IMR-90 (cell line): Measurements from ENCODE around the gene IFITM10. TPM values are rescaled to one million over a fixed set of nuclear protein-coding genes. Genes with fewer than 3 reads are reported as not detected.
A peak's percentile ranks its signal among the peaks of the same experiment; 100 is the strongest.

Experiments
- ATAC-seq: fragments of 200-7000 bp; cut with Tn5 transposase; 2 replicates; pipeline ENCODE4 v1.9.1; 2020; ENCODE audit warnings: low read depth, mild to moderate bottlenecking, moderate library complexity
- BruUV-seq: library from RNA; stranded (reverse); fragments of 400-500 nt; replicated peaks from 2 replicates; lab custom pipeline; 2021; lab: Mats Ljungman, UMichigan
- CTCF ChIA-PET: fragments of 300-600 bp; formaldehyde crosslinking; extraction: SDS; loops from one replicate; lab custom pipeline; 2021; ENCODE audit warnings: antibody characterized with exemption; lab: Yijun Ruan, JAX
- POLR2A ChIA-PET: fragments of 300-600 bp; sonication (Branson Sonifier 250); formaldehyde crosslinking; loops from one replicate; lab custom pipeline; 2022; ENCODE audit warnings: antibody characterized with exemption; ENCODE audit not compliant: unreplicated experiment; lab: Charles Lee
- DNase-seq: peaks from one replicate; pipeline ENCODE4 v3.0.0; 2013
- H2AFZ ChIP-seq: replicated peaks from 2 replicates; pipeline ENCODE3; 2013; ENCODE audit warnings: low read length, mild to moderate bottlenecking; ENCODE audit not compliant: poor library complexity
- H2AK5ac ChIP-seq: 2 replicates; pipeline ENCODE4 v1.6.1; 2013; ENCODE audit warnings: low read depth, low read length, inconsistent platforms
- H2AK9ac ChIP-seq: replicated peaks from 2 replicates; pipeline ENCODE3; 2013; ENCODE audit warnings: mild to moderate bottlenecking, low read depth, low read length, moderate library complexity; ENCODE audit not compliant: poor library complexity
- H2BK120ac ChIP-seq: 2 replicates; pipeline ENCODE4 v1.6.1; 2013; ENCODE audit warnings: low read depth, low read length, inconsistent platforms
- H2BK15ac ChIP-seq: 3 replicates; pipeline ENCODE4 v1.6.1; 2013; ENCODE audit warnings: low read depth, low read length, inconsistent platforms
- H2BK20ac ChIP-seq: 2 replicates; pipeline ENCODE4 v1.6.1; 2013; ENCODE audit warnings: low read depth, mild to moderate bottlenecking, inconsistent platforms, low read length, moderate library complexity
- H2BK5ac ChIP-seq: 2 replicates; pipeline ENCODE4 v1.6.1; 2013; ENCODE audit warnings: mild to moderate bottlenecking, low read depth, low read length, inconsistent platforms; ENCODE audit not compliant: poor library complexity, severe bottlenecking
- H3K14ac ChIP-seq: replicated peaks from 2 replicates; pipeline ENCODE4 v1.6.1; 2013; ENCODE audit warnings: low read depth, low read length, inconsistent platforms
- H3K18ac ChIP-seq: 2 replicates; pipeline ENCODE4 v1.6.1; 2013; ENCODE audit warnings: low read depth, low read length, control low read depth
- H3K23ac ChIP-seq: 2 replicates; pipeline ENCODE4 v1.6.1; 2013; ENCODE audit warnings: low read depth, low read length, inconsistent platforms
- H3K27ac ChIP-seq: 2 replicates; pipeline ENCODE4 v1.5.1; 2013; ENCODE audit warnings: mild to moderate bottlenecking, control low read depth, low read length; ENCODE audit not compliant: insufficient read depth
- H3K27me3 ChIP-seq: 2 replicates; pipeline ENCODE4 v1.6.1; 2013; ENCODE audit warnings: low read length; ENCODE audit not compliant: control insufficient read depth, insufficient read depth
- H3K36me3 ChIP-seq: 2 replicates; pipeline ENCODE4 v1.6.1; 2013; ENCODE audit warnings: low read length, mixed read lengths; ENCODE audit not compliant: control insufficient read depth, insufficient read depth
- H3K4ac ChIP-seq: 2 replicates; pipeline ENCODE4 v1.6.1; 2013; ENCODE audit warnings: low read depth, low read length, inconsistent platforms
- H3K4me1 ChIP-seq: 2 replicates; pipeline ENCODE4 v1.6.1; 2013; ENCODE audit warnings: low read length, mixed read lengths; ENCODE audit not compliant: control insufficient read depth, insufficient read depth
- H3K4me2 ChIP-seq: 2 replicates; pipeline ENCODE4 v1.6.1; 2013; ENCODE audit warnings: low read depth, mild to moderate bottlenecking, control low read depth, low read length, moderate library complexity
- H3K4me3 ChIP-seq: 2 replicates; pipeline ENCODE4 v1.5.1; 2013; ENCODE audit warnings: low read depth, mild to moderate bottlenecking, control low read depth, low read length, moderate library complexity; ENCODE audit not compliant: insufficient read depth
- H3K56ac ChIP-seq: 2 replicates; pipeline ENCODE4 v1.6.1; 2013; ENCODE audit warnings: low read length, inconsistent platforms; ENCODE audit not compliant: insufficient read depth; ENCODE audit errors: extremely low read depth
- H3K79me1 ChIP-seq, 2 experiments: 2 replicates each; pipeline ENCODE4 v1.6.1; 2013; ENCODE audit warnings: low read length in 2 of 2, inconsistent platforms in 1 of 2, low read depth in 1 of 2
- H3K9ac ChIP-seq: 2 replicates; pipeline ENCODE4 v1.6.1; 2013; ENCODE audit warnings: low read depth, low read length, control low read depth
- H3K9me1 ChIP-seq: 2 replicates; pipeline ENCODE4 v1.6.1; 2013; ENCODE audit warnings: low read length, inconsistent platforms; ENCODE audit not compliant: insufficient read depth
- H3K9me3 ChIP-seq: 2 replicates; pipeline ENCODE4 v1.6.1; 2013; ENCODE audit warnings: low read length; ENCODE audit not compliant: control insufficient read depth, insufficient read depth
- H4K20me1 ChIP-seq: 2 replicates; pipeline ENCODE4 v1.6.1; 2013; ENCODE audit warnings: low read length, inconsistent platforms; ENCODE audit not compliant: insufficient read depth
- H4K5ac ChIP-seq: 2 replicates; pipeline ENCODE4 v1.6.1; 2013; ENCODE audit warnings: mild to moderate bottlenecking, low read depth, low read length, control low read depth
- H4K8ac ChIP-seq, 2 experiments: 2 replicates each; pipeline ENCODE4 v1.6.1; 2013; ENCODE audit warnings: low read depth in 2 of 2, low read length in 2 of 2, control low read depth in 1 of 2, inconsistent platforms in 1 of 2
- H4K91ac ChIP-seq: 2 replicates; pipeline ENCODE4 v1.6.1; 2013; ENCODE audit warnings: low read depth, low read length, inconsistent platforms; ENCODE audit not compliant: insufficient read depth
- BHLHE40 ChIP-seq: fragments of 150-350 bp; IDR thresholded peaks from 2 replicates; pipeline ENCODE4 v1.6.1; 2016; ENCODE audit warnings: mild to moderate bottlenecking, low read depth, low read length
- CHD1 ChIP-seq: IDR thresholded peaks from 2 replicates; pipeline ENCODE4 v1.6.1; 2012; ENCODE audit warnings: low read depth, low read length, improper control_type of control experiment
- CTCF ChIP-seq: conservative IDR thresholded peaks from 2 replicates; pipeline ENCODE4 v1.5.1; 2012; ENCODE audit warnings: mild to moderate bottlenecking, low read depth, low read length, improper control_type of control experiment
- MAZ ChIP-seq: IDR thresholded peaks from 2 replicates; pipeline ENCODE4 v1.6.1; 2012; ENCODE audit warnings: low read depth, mild to moderate bottlenecking, low read length, improper control_type of control experiment, moderate library complexity, borderline replicate concordance
- MXI1 ChIP-seq: IDR thresholded peaks from 2 replicates; pipeline ENCODE4 v1.6.1; 2012; ENCODE audit warnings: low read depth, mild to moderate bottlenecking, low read length, moderate library complexity, borderline replicate concordance
- POLR2A ChIP-seq: IDR thresholded peaks from 2 replicates; pipeline ENCODE4 v1.6.1; 2012; ENCODE audit warnings: mild to moderate bottlenecking, low read depth, low read length
- RCOR1 ChIP-seq: IDR thresholded peaks from 2 replicates; pipeline ENCODE4 v1.6.1; 2012; ENCODE audit warnings: mild to moderate bottlenecking, low read length, improper control_type of control experiment; ENCODE audit not compliant: insufficient replicate concordance
- WGBS, 2 experiments: methylation state at CpG; one replicate each; pipeline versions ENCODE4 v1.1.5 to v1.1.7; 2013; ENCODE audit warnings: missing lambda C conversion rate in 2 of 2; ENCODE audit not compliant: insufficient read length in 1 of 2; ENCODE audit errors: extremely low coverage in 2 of 2; 5-methylcytosine and 5-hydroxymethylcytosine counted together
- dilution Hi-C: fragments of 300-500 bp; cut with HindIII; formaldehyde crosslinking; loops from one replicate; pipeline ENCODE4 v1.14.3; 2018; ENCODE audit warnings: low sequenced_read_pairs; ENCODE audit not compliant: unreplicated experiment
- in situ Hi-C: fragments of 300-500 bp; cut with MboI; formaldehyde crosslinking; loops from 3 replicates; pipeline ENCODE4 v1.14.3; 2019; ENCODE audit warnings: low sequenced_read_pairs, inconsistent platforms, mixed read lengths
- intact Hi-C: fragments of 100-400 bp; cut with micrococcal nuclease; formaldehyde crosslinking; loops from 2 replicates; pipeline ENCODE4 v1.10.0; 2022
- polyA plus RNA-seq, 3 experiments: library from polyadenylated mRNA; depleted of rRNA; stranded (reverse); fragments of >200 nt; gene quantifications; 2 replicates each; pipeline ENCODE4 v1.2.3, GENCODE V29; 2012; ENCODE audit warnings: low replicate concordance in 1 of 3
- total RNA-seq: library from RNA; depleted of rRNA; stranded (reverse); fragments of >200 nt; gene quantifications from 2 replicates; pipeline ENCODE4 v1.2.3, GENCODE V29; 2012
- TF ChIP-seq, protein P1 (sequence below): fragments of 150-350 bp; IDR thresholded peaks from 2 replicates; pipeline ENCODE4 v1.6.1; 2017; ENCODE audit warnings: mild to moderate bottlenecking, antibody characterized with exemption, low read length, low read depth
- TF ChIP-seq, protein P2 (sequence below): fragments of 150-350 bp; IDR thresholded peaks from 2 replicates; pipeline ENCODE4 v1.6.1; 2016; ENCODE audit warnings: low read depth, mild to moderate bottlenecking, low read length, moderate library complexity, borderline replicate concordance

Gene IFITM10
- total and polyA plus RNA-seq, 2 of the 4 experiments (the other 2 are of a cell fraction), result 0.15 to 0.18 TPM

DNA sequence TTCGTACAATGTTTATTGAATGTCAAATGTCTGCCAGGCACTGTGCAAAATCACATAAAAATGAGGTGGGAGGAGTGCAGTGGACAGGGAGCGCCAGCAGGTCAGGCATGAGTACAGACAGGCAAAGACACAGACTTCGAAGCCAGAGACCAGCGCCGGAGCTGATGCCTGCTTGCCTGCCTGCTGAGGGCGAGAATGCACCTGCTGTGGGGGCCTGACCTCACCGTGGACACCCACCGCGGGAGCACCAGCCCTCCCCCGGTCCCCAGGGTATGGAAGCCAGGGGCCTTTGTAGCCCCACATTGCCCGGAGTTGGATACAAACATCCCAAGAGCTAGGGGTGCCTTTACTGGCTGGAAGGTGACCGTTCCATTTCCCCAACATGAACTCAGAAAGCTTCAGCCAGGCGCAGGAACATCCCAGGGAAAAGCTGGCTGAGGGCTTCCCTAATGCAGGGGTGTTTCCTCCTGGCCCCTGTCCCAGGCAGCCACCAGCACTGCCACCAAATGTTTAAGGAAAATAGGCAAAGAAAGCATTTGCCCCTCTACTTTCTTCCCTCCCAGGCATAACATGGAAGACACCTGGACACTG is 17.9 kb downstream of the IFITM10 start:
- H2AFZ ChIP-seq, result peak overlapping the region; percentile 21
- H3K4me2 ChIP-seq, result no peak overlapping the region
- no peak overlapping the region for H3K18ac ChIP-seq
- no TSS peak for BruUV-seq
- CTCF ChIA-PET, result no interaction called here
- H3K79me1 ChIP-seq, result no peaks in the 10 kb centered on the region
- no peak overlapping the region for H2BK120ac ChIP-seq
- 7% methylated on average over 4 of the region's 13 CpGs; no CpG with 5 or more reads in 1 of the 2 experiments for WGBS, 2 experiments
- no peak overlapping the region for H2BK15ac ChIP-seq
- TF ChIP-seq, protein P1, sequence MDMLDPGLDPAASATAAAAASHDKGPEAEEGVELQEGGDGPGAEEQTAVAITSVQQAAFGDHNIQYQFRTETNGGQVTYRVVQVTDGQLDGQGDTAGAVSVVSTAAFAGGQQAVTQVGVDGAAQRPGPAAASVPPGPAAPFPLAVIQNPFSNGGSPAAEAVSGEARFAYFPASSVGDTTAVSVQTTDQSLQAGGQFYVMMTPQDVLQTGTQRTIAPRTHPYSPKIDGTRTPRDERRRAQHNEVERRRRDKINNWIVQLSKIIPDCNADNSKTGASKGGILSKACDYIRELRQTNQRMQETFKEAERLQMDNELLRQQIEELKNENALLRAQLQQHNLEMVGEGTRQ, result no peak
- TF ChIP-seq RCOR1 (no peak), CHD1 (no peak), CTCF (no peak), MXI1 (no peak), BHLHE40 (no peak), MAZ (no peak), POLR2A (no peak)
- TF ChIP-seq, protein P2, sequence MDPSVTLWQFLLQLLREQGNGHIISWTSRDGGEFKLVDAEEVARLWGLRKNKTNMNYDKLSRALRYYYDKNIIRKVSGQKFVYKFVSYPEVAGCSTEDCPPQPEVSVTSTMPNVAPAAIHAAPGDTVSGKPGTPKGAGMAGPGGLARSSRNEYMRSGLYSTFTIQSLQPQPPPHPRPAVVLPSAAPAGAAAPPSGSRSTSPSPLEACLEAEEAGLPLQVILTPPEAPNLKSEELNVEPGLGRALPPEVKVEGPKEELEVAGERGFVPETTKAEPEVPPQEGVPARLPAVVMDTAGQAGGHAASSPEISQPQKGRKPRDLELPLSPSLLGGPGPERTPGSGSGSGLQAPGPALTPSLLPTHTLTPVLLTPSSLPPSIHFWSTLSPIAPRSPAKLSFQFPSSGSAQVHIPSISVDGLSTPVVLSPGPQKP, result no peak
- dilution Hi-C loops (no loop called here), intact Hi-C loops (no loop called here), in situ Hi-C loops (no loop called here)
- H3K4ac ChIP-seq, result no peak overlapping the region
- H3K56ac ChIP-seq, result no peak overlapping the region
- no peak overlapping the region for H3K14ac ChIP-seq
- no peak overlapping the region for H3K23ac ChIP-seq
- H2BK5ac ChIP-seq, result no peak overlapping the region
- no peak overlapping the region for H4K5ac ChIP-seq
- no peak overlapping the region for H4K8ac ChIP-seq
- peaks cover 12% of the 10 kb centered on the region for H3K9me3 ChIP-seq
- H2BK20ac ChIP-seq, result no peak overlapping the region
- H3K27ac ChIP-seq, result no peak overlapping the region
- H3K27me3 ChIP-seq, result peaks cover 61% of the 10 kb centered on the region
- no peak overlapping the region for H3K4me3 ChIP-seq
- H4K91ac ChIP-seq, result no peak overlapping the region
- DNase-seq (no peak), ATAC-seq (no peak)
- H4K20me1 ChIP-seq, result no peaks in the 10 kb centered on the region
- no peaks in the 10 kb centered on the region for H3K4me1 ChIP-seq
- no peak overlapping the region for H2AK9ac ChIP-seq
- H2AK5ac ChIP-seq, result no peak overlapping the region
- peaks cover 5% of the 10 kb centered on the region; the same call in 1 of the 2 replicates for H3K9me1 ChIP-seq
- H3K36me3 ChIP-seq, result no peaks in the 10 kb centered on the region
- no peak overlapping the region for H3K9ac ChIP-seq
- POLR2A ChIA-PET, result no interaction called here
